Measurements from ENCODE around the gene FRMD7. TPM values are rescaled to one million over a fixed set of nuclear protein-coding genes. Genes with fewer than 3 reads are reported as not detected.

FRMD7 gene
- total RNA-seq, 1 experiment from 2014 or later = not detected

DNA sequence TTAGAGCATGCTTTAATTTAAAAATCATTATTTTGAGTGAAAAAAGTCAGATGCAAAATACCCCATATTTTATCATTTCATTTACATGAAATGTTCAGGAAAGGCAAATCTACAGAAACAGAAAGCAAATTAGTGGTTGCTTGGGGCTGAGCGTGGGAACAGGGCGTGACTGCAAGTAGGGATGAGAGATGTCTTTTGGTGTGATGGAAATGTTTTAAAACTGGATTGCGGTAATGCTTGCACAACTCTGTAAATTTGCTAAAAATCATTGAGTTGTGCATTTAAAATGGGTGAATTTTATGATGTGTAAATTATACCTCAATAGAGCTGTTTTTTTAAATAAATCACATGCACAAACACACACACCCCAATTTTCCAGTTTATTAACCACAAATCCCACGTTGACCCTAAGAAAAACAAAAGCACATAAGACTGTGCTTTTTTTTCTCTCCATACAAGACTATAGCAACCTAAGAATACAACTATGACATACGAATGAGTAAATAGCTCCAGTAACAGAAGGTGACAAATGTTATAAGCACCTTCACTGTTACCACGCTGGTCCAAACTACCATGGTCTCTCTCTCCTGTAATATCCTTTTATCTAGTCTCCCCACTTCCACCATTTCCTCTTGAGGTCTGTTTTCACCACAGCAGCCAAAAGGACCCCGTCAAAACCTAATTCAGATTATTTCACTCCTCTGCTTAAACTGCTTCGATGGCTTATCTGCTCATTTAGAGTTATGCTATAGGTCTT is 37.2 kb downstream of the FRMD7 start:
- no peak overlapping the region for H3K23ac ChIP-seq (ENCODE audit: insufficient read length, low read depth, low read length)
- no peak overlapping the region for H2BK20ac ChIP-seq (ENCODE audit: low read depth, low read length, poor library complexity, severe bottlenecking)
- H2BK15ac ChIP-seq (ENCODE audit: low read depth, low read length) = no peak overlapping the region
- H2BK120ac ChIP-seq (ENCODE audit: low read depth, low read length, poor library complexity, severe bottlenecking) = no peak overlapping the region
- H3K4ac ChIP-seq (ENCODE audit: low read depth, low read length) = no peak overlapping the region
- WGBS (ENCODE audit: extremely low coverage, insufficient read length, low lambda C conversion rate) = no CpG with 5 or more reads among the region's 8 CpGs
- Mint-ChIP-seq H3K4me3 (no peak overlapping the region), H3K27ac (no peak overlapping the region), H3K27me3 (ENCODE audit: low read depth) (peaks cover 6% of the 10 kb centered on the region), H3K9me3 (no peaks in the 10 kb centered on the region), H3K4me1 (peaks cover 0 to 7% of the 10 kb centered on the region in 2 experiments; a peak in 2 of 4 replicates), H3K36me3 (ENCODE audit: insufficient read depth in 1 of 3, low read depth in 3 of 3) (no peaks in the 10 kb centered on the region)
- H2AFZ ChIP-seq (ENCODE audit: low read length) = no peak overlapping the region
- no peak overlapping the region for H4K5ac ChIP-seq (ENCODE audit: insufficient read length, low read depth, low read length)
- H2BK12ac ChIP-seq (ENCODE audit: insufficient read length, low read depth, low read length) = no peak overlapping the region
- no peak for DNase-seq
- H4K91ac ChIP-seq (ENCODE audit: insufficient read length, low read depth, low read length) = no peak overlapping the region
- H2AK5ac ChIP-seq (ENCODE audit: insufficient read length, low read length) = no peak overlapping the region
- no peak overlapping the region for H3K56ac ChIP-seq (ENCODE audit: insufficient read length, low read depth, low read length)
- H3K23me2 ChIP-seq (ENCODE audit: insufficient read length, low read depth, low read length, poor library complexity, severe bottlenecking) = no peaks in the 10 kb centered on the region
- no peaks in the 10 kb centered on the region; the same call in 1 of the 2 replicates for H3K27me3 ChIP-seq (ENCODE audit: insufficient read depth, low read length)
- no peaks in the 10 kb centered on the region for H3K79me2 ChIP-seq (ENCODE audit: insufficient read depth, low read length)
- no peak overlapping the region for H3K27ac ChIP-seq (ENCODE audit: insufficient read length, low read depth, low read length)
- H3K9ac ChIP-seq (ENCODE audit: extremely low read depth, insufficient read length, low read length) = no peak overlapping the region
- no peak overlapping the region for H3K14ac ChIP-seq (ENCODE audit: insufficient read depth, low read length)
- no peak overlapping the region for H4K8ac ChIP-seq (replicated peaks; ENCODE audit: insufficient read length, low read depth, low read length)
- no peaks in the 10 kb centered on the region for H3K9me3 ChIP-seq (ENCODE audit: control insufficient read depth, low read depth, low read length)
- no peaks in the 10 kb centered on the region for H3K79me1 ChIP-seq (ENCODE audit: insufficient read depth, low read depth, low read length, poor library complexity, severe bottlenecking)
- TF ChIP-seq, protein P1, sequence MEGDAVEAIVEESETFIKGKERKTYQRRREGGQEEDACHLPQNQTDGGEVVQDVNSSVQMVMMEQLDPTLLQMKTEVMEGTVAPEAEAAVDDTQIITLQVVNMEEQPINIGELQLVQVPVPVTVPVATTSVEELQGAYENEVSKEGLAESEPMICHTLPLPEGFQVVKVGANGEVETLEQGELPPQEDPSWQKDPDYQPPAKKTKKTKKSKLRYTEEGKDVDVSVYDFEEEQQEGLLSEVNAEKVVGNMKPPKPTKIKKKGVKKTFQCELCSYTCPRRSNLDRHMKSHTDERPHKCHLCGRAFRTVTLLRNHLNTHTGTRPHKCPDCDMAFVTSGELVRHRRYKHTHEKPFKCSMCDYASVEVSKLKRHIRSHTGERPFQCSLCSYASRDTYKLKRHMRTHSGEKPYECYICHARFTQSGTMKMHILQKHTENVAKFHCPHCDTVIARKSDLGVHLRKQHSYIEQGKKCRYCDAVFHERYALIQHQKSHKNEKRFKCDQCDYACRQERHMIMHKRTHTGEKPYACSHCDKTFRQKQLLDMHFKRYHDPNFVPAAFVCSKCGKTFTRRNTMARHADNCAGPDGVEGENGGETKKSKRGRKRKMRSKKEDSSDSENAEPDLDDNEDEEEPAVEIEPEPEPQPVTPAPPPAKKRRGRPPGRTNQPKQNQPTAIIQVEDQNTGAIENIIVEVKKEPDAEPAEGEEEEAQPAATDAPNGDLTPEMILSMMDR (conservative IDR thresholded peaks at IDR 0.05) = no peak
- no peak overlapping the region for H3K18ac ChIP-seq (ENCODE audit: insufficient read length, low read depth, low read length)
- H4K20me1 ChIP-seq (ENCODE audit: control insufficient read depth, insufficient read depth, insufficient read length) = no peaks in the 10 kb centered on the region
- no peak overlapping the region for H2BK5ac ChIP-seq (ENCODE audit: insufficient read length, low read length)
- H3K4me2 ChIP-seq (ENCODE audit: insufficient read depth, insufficient read length, low read length) = no peak overlapping the region
- H3K4me1 ChIP-seq (ENCODE audit: insufficient read depth, low read length) = no peaks in the 10 kb centered on the region
- no peak overlapping the region for H3T11ph ChIP-seq (ENCODE audit: low read length)
